Activated CD4-positive, alpha-beta memory T cell treated with anti-CD3 and anti-CD28 coated beads for 36 hours (primary cell): ENCODE results near the gene EVC2. TPM values are rescaled to one million over a fixed set of nuclear protein-coding genes. Genes with fewer than 3 reads are reported as not detected.
A peak's percentile ranks its signal among the peaks of the same experiment; 100 is the strongest.

ENCODE experiments used
- CTCF ChIA-PET: fragments of 350-600 bp; sonication (Branson Sonifier 250); formaldehyde crosslinking; loops from one replicate; lab custom pipeline; 2021; ENCODE audit warnings: antibody characterized with exemption, inconsistent platforms; lab: Charles Lee
- POLR2A ChIA-PET: fragments of 350-600 bp; sonication (Branson Sonifier 250); formaldehyde crosslinking; loops from one replicate; lab custom pipeline; 2021; ENCODE audit warnings: antibody characterized with exemption; lab: Charles Lee
- DNase-seq: peaks from one replicate; pipeline ENCODE4 v3.0.0-alpha.2; 2020
- H3K27ac Mint-ChIP-seq: one replicate; pipeline ENCODE4 v1.8.0; 2021; ENCODE audit warnings: mixed read lengths
- H3K27me3 Mint-ChIP-seq: one replicate; pipeline ENCODE4 v1.8.0; 2021; ENCODE audit warnings: mixed read lengths
- H3K36me3 Mint-ChIP-seq: one replicate; pipeline ENCODE4 v1.8.0; 2021; ENCODE audit warnings: mixed read lengths
- H3K4me1 Mint-ChIP-seq: one replicate; pipeline ENCODE4 v1.8.0; 2021; ENCODE audit warnings: low read depth, mixed read lengths
- H3K4me3 Mint-ChIP-seq: one replicate; pipeline ENCODE4 v1.8.0; 2021; ENCODE audit warnings: mild to moderate bottlenecking, mixed read lengths
- H3K9me3 Mint-ChIP-seq: one replicate; pipeline ENCODE4 v1.8.0; 2021; ENCODE audit warnings: mixed read lengths
- intact Hi-C: fragments of 100-400 bp; cut with micrococcal nuclease; formaldehyde crosslinking; loops from one replicate; pipeline ENCODE4 v1.15.1; 2023
- total RNA-seq, 2 experiments: library from RNA; stranded (reverse); gene quantifications; one replicate each; pipeline ENCODE4 v1.2.3, GENCODE V29; 2021

Gene EVC2
- total RNA-seq, 2 experiments from 2014 or later: 1.7 to 1.8 TPM

DNA sequence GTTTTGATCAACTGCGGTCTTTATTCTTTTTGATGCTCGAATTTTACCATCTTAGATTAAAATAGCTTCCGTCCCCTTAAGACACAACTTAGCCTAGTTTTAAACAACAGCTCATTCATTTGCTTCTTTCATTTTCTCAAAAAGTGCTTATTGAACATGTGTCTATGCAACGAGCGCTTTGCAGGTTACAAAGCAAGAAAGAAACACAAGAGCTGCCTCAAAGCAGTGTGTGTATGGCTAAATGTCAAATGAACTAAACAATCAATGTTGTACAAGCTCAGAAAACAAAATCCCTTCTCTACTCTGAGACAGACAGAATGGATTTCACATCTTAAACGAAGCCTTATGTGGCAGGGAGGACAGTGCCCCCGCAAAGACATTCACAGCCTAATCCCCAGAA, 61.0 kb downstream of the EVC2 start:
- Mint-ChIP-seq H3K4me1 (no peaks in the 10 kb centered on the region), H3K4me3 (no peak overlapping the region), H3K27me3 (no peaks in the 10 kb centered on the region), H3K27ac (no peak overlapping the region), H3K9me3 (no peaks in the 10 kb centered on the region), H3K36me3 (no peaks in the 10 kb centered on the region)
- ChIA-PET POLR2A (no interaction called here), CTCF (no interaction called here)
- intact Hi-C loops: no loop called here
- DNase-seq: no peak

DNA sequence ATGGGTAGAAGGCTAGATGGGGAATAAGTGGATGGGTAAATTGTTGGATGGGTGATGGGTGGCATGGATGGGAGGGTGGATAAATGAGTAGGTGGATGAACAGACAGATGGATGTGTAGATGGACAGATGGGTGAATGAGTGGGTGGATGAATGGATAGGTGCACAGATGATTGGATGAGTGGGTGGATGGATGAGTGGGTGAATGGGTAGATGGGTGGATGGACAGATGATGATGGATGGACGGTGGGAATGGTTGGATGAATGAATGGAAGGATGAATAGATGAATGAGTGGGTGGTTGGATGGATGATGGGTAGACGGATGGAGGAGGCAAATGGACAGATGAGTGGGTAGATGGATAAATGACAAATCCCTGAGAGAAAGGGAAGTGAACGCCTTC, 68.3 kb downstream of the EVC2 start:
- POLR2A ChIA-PET: no interaction called here
- intact Hi-C loops: no loop called here

DNA sequence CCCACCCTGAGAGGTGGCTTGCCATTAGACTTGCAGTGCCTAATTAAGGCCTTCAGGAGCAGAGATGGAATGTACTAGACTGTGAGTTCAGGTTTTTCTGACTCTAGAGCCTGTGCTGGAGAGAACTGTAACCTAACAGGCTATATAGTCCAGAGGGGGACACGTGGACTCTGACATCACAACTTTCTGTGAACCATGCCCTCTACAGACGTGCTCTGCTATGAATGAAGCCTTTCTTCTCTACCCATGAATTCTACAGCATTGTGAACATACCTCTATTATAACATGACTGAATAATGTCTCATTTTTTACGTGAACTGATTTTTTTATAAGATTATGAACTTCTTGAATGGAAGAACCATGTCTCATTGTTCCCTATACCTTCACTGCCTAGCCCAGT, 68.8 kb downstream of the EVC2 start:
- Mint-ChIP-seq H3K36me3 (no peaks in the 10 kb centered on the region), H3K27ac (no peak overlapping the region), H3K4me1 (no peaks in the 10 kb centered on the region), H3K4me3 (no peak overlapping the region), H3K9me3 (no peaks in the 10 kb centered on the region), H3K27me3 (no peaks in the 10 kb centered on the region)
- no peak for DNase-seq
- ChIA-PET CTCF (no interaction called here), POLR2A (no interaction called here)
- intact Hi-C loops: no loop called here

More for the DNA sequence above, 68.3 kb downstream of the EVC2 start:
- Mint-ChIP-seq H3K27me3 (no peaks in the 10 kb centered on the region), H3K36me3 (no peaks in the 10 kb centered on the region), H3K4me3 (no peak overlapping the region), H3K9me3 (no peaks in the 10 kb centered on the region), H3K27ac (no peak overlapping the region), H3K4me1 (no peaks in the 10 kb centered on the region)
- DNase-seq: no peak
- CTCF ChIA-PET: no interaction called here

DNA sequence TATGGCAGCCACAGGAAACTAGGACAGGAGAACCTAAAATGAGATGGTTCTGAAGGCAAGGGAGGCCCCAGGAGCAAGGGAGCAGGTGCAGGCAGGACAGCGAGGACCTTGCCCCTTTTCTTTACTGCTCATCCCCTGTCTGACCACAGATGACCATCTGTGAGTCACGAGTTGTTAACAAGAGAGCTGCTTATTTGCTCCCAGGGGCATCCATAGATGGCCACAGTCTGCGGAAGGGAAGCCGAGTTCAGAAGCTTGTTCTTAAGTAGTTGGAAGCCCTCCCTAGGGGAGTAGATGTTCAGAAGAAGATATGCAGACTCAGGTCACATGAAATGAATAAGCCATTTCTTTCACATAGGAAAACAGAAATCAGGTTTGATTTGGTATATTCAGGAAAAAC, 69.4 kb downstream of the EVC2 start:
- CTCF ChIA-PET: no interaction called here
- DNase-seq: no peak
- Mint-ChIP-seq H3K9me3 (no peaks in the 10 kb centered on the region), H3K27ac (no peak overlapping the region), H3K27me3 (no peaks in the 10 kb centered on the region), H3K36me3 (no peaks in the 10 kb centered on the region), H3K4me1 (no peaks in the 10 kb centered on the region), H3K4me3 (no peak overlapping the region)
- POLR2A ChIA-PET: no interaction called here
- intact Hi-C loops: no loop called here

DNA sequence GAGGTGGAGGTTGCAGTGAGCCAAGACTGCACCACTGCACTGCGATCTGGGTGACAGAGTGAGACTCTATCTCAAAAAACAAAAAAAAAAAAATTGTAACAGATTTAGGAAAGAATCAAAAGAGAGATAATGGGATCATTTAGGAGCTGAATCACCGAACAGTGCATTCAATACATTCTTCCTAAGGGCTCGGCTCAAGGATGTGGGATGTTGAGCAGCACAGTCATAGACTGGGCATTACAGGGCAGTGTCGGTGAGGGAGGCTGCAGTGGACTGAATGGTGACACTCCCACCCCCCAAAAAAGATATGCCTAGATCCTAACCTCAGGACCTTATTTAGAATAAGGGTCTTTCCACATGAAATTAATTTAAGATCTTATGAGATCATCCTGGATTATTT, 70.0 kb downstream of the EVC2 start:
- no peak overlapping the region for H3K4me3 Mint-ChIP-seq
- H3K4me1 Mint-ChIP-seq: no peaks in the 10 kb centered on the region
- H3K27me3 Mint-ChIP-seq: no peaks in the 10 kb centered on the region
- intact Hi-C loops: no loop called here
- CTCF ChIA-PET: no interaction called here
- H3K27ac Mint-ChIP-seq: no peak overlapping the region
- no peaks in the 10 kb centered on the region for H3K36me3 Mint-ChIP-seq
- DNase-seq: no peak
- no peaks in the 10 kb centered on the region for H3K9me3 Mint-ChIP-seq
- POLR2A ChIA-PET: no interaction called here

DNA sequence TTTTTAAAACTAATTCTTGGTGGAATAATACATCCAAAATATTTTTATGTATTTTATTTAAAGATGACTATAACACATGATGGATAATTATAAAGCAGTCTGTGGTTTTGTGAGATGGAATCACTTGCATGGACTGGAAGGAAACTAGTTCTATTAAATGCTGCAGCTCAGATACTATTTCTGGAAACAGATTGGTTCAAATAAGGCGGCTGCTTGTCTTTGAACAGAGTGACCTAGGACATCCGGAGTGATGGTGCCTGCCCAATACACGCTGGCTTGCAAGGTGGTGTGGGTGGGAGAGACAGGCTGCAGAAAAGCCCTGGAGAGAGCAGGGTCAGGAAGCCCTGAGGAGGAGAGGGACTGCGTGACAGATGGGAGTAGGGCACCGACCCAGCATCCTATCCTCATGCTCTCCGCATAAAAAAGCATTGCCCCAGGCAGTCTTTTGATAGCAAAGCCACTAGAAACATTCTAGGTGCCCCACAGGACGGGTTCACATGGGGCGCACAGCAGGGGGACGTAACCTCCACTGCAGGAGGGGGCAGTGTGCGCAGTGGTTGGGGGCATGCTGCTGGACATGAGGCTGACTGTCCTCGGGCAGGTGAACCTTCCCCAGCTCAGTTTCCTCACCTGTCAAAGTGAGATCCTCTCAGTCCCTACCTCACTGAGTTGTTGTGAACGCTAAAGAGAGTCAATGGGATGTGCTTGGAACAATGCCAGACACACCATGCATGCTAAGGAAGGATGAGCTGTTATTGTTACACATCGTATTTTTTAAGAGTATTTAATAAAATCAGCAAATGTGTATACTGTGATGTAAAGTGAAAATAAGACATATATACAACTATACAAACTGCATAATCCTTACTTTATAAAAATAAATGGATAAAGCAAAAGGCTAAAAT, 71.3 kb downstream of the EVC2 start:
- CTCF ChIA-PET: no interaction called here
- intact Hi-C loops: no loop called here
- no peak for DNase-seq
- Mint-ChIP-seq H3K4me1 (no peaks in the 10 kb centered on the region), H3K36me3 (no peaks in the 10 kb centered on the region), H3K4me3 (no peak overlapping the region), H3K27ac (no peak overlapping the region), H3K27me3 (no peaks in the 10 kb centered on the region), H3K9me3 (no peaks in the 10 kb centered on the region)
- POLR2A ChIA-PET: no interaction called here

DNA sequence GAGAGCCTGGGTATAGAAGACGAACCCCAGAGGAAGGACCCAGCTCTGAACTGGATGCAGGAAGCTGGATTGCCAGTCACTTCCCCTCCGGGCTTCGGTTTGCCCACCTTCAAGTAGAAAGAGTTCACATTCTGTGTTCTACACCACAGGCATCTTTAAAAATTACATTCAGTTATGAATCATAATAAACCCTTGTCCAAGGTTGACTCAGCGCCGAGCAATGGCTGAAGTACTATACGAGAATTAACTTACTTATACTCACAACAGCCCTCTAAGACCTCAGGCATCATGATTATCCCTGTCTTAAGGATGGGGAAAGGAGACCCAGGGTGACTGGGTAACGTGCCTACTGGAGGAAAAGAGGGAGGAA, 72.5 kb downstream of the EVC2 start:
- Mint-ChIP-seq H3K4me1 (no peaks in the 10 kb centered on the region), H3K27ac (no peak overlapping the region), H3K9me3 (no peaks in the 10 kb centered on the region), H3K4me3 (no peak overlapping the region), H3K27me3 (no peaks in the 10 kb centered on the region), H3K36me3 (no peaks in the 10 kb centered on the region)
- intact Hi-C loops: no loop called here
- peak; percentile 13 for DNase-seq
- CTCF ChIA-PET: no interaction called here
- POLR2A ChIA-PET: no interaction called here

DNA sequence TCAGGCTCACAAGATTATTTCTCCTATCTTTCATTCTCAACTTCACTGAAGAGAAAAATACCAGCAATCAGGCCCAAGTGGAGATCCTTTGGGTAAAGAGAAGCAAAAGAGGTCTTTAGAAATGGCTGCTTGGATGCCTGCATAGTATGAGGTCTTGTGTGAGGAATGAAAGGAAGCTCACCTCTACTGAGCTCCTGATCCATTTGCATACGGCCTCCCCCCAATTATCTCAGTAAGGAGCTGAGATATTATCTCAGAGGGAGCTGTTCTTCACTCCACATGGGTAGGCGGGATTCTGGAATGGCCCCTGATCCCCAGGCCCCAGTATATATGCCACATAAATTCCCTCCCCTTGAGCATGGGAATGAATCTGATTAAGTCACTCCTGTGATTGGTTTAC, 75.8 kb downstream of the EVC2 start:
- H3K36me3 Mint-ChIP-seq: no peaks in the 10 kb centered on the region
- H3K27me3 Mint-ChIP-seq: no peaks in the 10 kb centered on the region
- intact Hi-C loops: no loop called here
- no peaks in the 10 kb centered on the region for H3K4me1 Mint-ChIP-seq
- no peaks in the 10 kb centered on the region for H3K9me3 Mint-ChIP-seq
- H3K4me3 Mint-ChIP-seq: no peak overlapping the region
- no peak overlapping the region for H3K27ac Mint-ChIP-seq
- DNase-seq: no peak
- CTCF ChIA-PET: no interaction called here
- POLR2A ChIA-PET: no interaction called here

DNA sequence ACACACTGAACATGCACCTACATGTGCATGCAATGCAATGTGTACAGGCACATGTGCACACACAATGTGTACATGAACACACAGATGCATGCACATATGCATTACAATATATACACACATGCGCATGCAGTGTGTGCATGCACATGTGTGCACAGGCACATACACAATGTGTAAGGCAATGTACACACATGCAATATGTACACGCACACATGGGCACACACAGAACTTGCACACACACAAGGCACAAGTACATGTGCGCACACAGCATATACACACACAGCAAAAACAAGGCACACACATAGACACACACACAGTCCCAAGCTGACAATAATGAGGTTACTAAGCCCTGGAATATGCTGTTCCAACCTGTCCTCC, 76.3 kb downstream of the EVC2 start:
- intact Hi-C loops: no loop called here
- Mint-ChIP-seq H3K4me1 (no peaks in the 10 kb centered on the region), H3K9me3 (no peaks in the 10 kb centered on the region), H3K36me3 (no peaks in the 10 kb centered on the region), H3K27ac (no peak overlapping the region), H3K27me3 (no peaks in the 10 kb centered on the region), H3K4me3 (no peak overlapping the region)
- ChIA-PET POLR2A (no interaction called here), CTCF (no interaction called here)
- no peak for DNase-seq

DNA sequence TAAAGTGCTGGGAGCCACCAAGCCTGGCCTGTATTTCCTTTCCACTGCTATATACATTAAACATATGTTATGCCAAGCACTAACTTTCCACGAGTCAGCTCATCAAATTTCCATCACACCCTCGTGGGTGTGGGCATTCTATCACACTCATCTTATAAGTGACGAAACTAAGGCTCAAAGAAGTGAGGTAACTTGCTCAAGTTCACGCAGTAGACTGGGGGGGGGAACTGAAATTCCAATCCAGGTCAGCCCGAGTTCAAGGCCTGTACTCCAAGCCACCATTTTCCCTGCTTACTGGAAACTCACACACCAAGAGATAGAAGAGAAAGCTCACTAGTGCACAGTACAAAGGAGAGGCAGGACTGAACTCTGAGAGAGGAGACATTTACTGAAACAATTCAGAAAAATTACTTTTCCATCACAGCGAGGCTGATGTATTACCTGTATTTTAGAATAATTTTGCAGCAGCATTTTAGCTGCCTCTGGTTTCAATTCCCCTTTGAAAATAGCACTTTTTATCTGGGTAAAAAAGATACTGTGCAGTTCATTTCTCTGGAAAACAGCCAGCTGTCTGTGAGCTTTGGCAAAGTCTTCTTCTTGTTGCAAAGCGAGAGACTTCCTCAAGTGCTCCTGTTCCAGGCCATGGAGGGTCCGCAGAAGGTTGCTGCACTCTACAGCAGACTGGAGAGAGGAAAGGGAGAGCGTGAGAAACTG, 76.8 kb downstream of the EVC2 start:
- no peak for DNase-seq
- intact Hi-C loops: no loop called here
- Mint-ChIP-seq H3K9me3 (no peaks in the 10 kb centered on the region), H3K4me1 (no peaks in the 10 kb centered on the region), H3K36me3 (no peaks in the 10 kb centered on the region), H3K27me3 (no peaks in the 10 kb centered on the region), H3K4me3 (no peak overlapping the region), H3K27ac (no peak overlapping the region)
- ChIA-PET POLR2A (no interaction called here), CTCF (no interaction called here)

DNA sequence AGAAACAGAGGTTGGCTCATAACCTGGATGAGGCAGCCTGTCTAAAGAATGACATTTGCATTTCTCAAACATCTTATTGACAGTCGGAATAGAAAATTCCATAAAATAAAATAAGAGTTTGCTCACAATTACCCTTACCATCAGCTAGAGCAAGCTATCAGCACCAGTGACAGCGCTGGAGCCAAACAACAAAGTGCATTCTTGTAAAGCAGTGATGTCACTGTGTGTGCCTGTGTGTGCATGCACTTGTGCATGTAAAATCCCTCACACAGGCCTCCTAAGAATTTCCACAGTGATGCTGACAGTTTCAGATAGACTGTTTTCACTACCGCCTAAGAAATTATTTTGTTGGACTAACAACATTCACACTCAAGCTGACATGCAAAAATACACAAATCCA, 77.6 kb downstream of the EVC2 start:
- ChIA-PET CTCF (no interaction called here), POLR2A (no interaction called here)
- intact Hi-C loops: no loop called here
- Mint-ChIP-seq H3K4me1 (no peaks in the 10 kb centered on the region), H3K27me3 (no peaks in the 10 kb centered on the region), H3K27ac (no peak overlapping the region), H3K4me3 (no peak overlapping the region), H3K9me3 (no peaks in the 10 kb centered on the region), H3K36me3 (peaks cover 2% of the 10 kb centered on the region)
- no peak for DNase-seq

DNA sequence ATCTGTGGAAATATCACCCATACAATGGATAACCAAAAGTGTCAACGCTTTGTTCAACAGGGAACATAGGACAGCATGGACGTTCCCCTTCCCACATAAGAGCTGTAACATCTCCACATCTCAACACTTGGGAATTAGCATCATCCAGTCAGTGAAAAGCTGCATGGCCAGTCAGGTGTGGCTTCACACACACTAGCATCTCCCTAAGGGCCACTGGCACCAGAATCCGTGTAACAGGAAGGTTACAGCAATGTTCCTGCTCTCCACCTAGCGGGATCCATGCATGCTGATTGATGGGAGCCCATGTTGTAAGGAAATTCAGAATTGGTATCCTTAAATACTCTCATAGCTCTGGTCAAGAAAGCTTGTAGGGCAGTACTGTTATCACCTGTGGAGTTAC, 78.8 kb downstream of the EVC2 start:
- intact Hi-C loops: no loop called here
- no peak overlapping the region for H3K27ac Mint-ChIP-seq
- H3K4me1 Mint-ChIP-seq: no peaks in the 10 kb centered on the region
- no peaks in the 10 kb centered on the region for H3K27me3 Mint-ChIP-seq
- no peak overlapping the region for H3K4me3 Mint-ChIP-seq
- DNase-seq: no peak
- peaks cover 2% of the 10 kb centered on the region for H3K36me3 Mint-ChIP-seq
- ChIA-PET CTCF (no interaction called here), POLR2A (no interaction called here)
- H3K9me3 Mint-ChIP-seq: no peaks in the 10 kb centered on the region

DNA sequence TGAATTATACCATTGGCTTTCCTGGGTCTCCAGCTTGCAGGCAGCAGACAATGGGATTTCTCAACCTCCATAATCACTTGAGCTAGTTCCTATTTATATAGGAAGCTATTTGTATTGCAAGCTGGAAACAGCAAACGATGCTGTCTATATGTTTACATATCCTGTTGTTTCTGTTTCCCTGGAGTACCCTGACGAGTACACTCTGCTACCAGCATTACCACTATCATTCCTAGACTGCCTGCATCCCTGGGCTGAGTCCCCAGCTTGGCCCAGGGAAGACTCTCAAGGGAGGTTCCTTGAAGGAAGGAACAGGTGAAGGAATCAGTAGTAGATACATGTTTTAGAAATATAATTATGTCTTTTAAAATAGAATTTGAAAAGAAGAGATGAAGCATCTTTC, 81.4 kb downstream of the EVC2 start:
- Mint-ChIP-seq H3K27ac (no peak overlapping the region), H3K4me3 (no peak overlapping the region), H3K4me1 (no peaks in the 10 kb centered on the region), H3K36me3 (peaks cover 2% of the 10 kb centered on the region), H3K9me3 (no peaks in the 10 kb centered on the region), H3K27me3 (no peaks in the 10 kb centered on the region)
- DNase-seq: no peak
- POLR2A ChIA-PET: no interaction called here
- intact Hi-C loops: no loop called here
- CTCF ChIA-PET: no interaction called here
